B cell (primary cell): Measurements from ENCODE around the gene HCN4. TPM values are rescaled to one million over a fixed set of nuclear protein-coding genes. Genes with fewer than 3 reads are reported as not detected.

ENCODE experiments used
- ATAC-seq: fragments of 200-7000 bp; cut with Tn5 transposase; one replicate; pipeline ENCODE4 v1.10.0; 2021; ENCODE audit warnings: low read depth, mild to moderate bottlenecking, moderate number of reproducible peaks, moderate library complexity
- CTCF ChIA-PET: fragments of 350-600 bp; sonication (Branson Sonifier 250); formaldehyde crosslinking; loops from one replicate; lab custom pipeline; 2021; ENCODE audit warnings: antibody characterized with exemption, inconsistent platforms; lab: Charles Lee
- POLR2A ChIA-PET: fragments of 350-600 bp; sonication (Branson Sonifier 250); formaldehyde crosslinking; loops from one replicate; lab custom pipeline; 2021; ENCODE audit warnings: antibody characterized with exemption; lab: Charles Lee
- DNase-seq: peaks from one replicate; pipeline ENCODE4 v3.0.0; 2013
- H2AFZ ChIP-seq: 2 replicates; pipeline ENCODE4 v1.6.1; 2012; ENCODE audit warnings: mild to moderate bottlenecking, low read depth, low read length; ENCODE audit not compliant: insufficient read depth, poor library complexity, severe bottlenecking
- H3K27ac ChIP-seq, 2 donors: 1 replicate in 1 of 2; 2 replicates in 1 of 2; pipeline ENCODE4 v1.5.1; 2012 to 2013; ENCODE audit warnings: low read length in 2 of 2, mild to moderate bottlenecking in 2 of 2, moderate library complexity in 1 of 2
- H3K27me3 ChIP-seq, 4 experiments: fragments of 200-600 bp in 1 of 4; sonication (generic) in 1 of 4; replicated peaks in 1 of 4; 1 replicate in 2 of 4; 2 replicates in 2 of 4; pipeline versions ENCODE4 v1.6.1 to v1.7.0; 2013 to 2016; ENCODE audit warnings: low read length in 3 of 4, mild to moderate bottlenecking in 2 of 4, mixed read lengths in 1 of 4, moderate library complexity in 1 of 4; ENCODE audit not compliant: insufficient read depth in 4 of 4, control insufficient read depth in 3 of 4; ENCODE audit errors: control extremely low read depth in 1 of 4
- H3K36me3 ChIP-seq, 2 experiments: replicated peaks in 1 of 2; 1 replicate in 1 of 2; 2 replicates in 1 of 2; pipeline versions ENCODE4 v1.6.1 to v1.7.1; 2013; ENCODE audit warnings: low read length in 1 of 2; ENCODE audit not compliant: insufficient read depth in 2 of 2, control insufficient read depth in 1 of 2; ENCODE audit errors: control extremely low read depth in 1 of 2, extremely low read depth in 1 of 2
- H3K4me1 ChIP-seq, 2 donors: fragments of 200-600 bp in 1 of 2; sonication (generic) in 1 of 2; 1 replicate in 1 of 2; 2 replicates in 1 of 2; pipeline versions ENCODE4 v1.5.1 to v1.6.1; 2013 to 2017; ENCODE audit warnings: low read length in 2 of 2; ENCODE audit not compliant: control insufficient read depth in 2 of 2, insufficient read depth in 2 of 2
- H3K4me2 ChIP-seq: replicated peaks from 2 replicates; pipeline ENCODE3; 2012; ENCODE audit warnings: mild to moderate bottlenecking, low read depth, low read length; ENCODE audit not compliant: poor library complexity, severe bottlenecking
- H3K4me3 ChIP-seq, 5 experiments: fragments of 200-600 bp in 1 of 5; sonication (generic) in 1 of 5; 1 replicate in 3 of 5; 2 replicates in 2 of 5; pipeline versions ENCODE4 v1.5.1 to v1.7.0; 2011 to 2016; ENCODE audit warnings: low read length in 4 of 5, mild to moderate bottlenecking in 4 of 5, low read depth in 2 of 5, control low read depth in 1 of 5, moderate library complexity in 1 of 5; ENCODE audit not compliant: insufficient read depth in 1 of 5; ENCODE audit errors: control extremely low read depth in 1 of 5, extremely low read depth in 1 of 5
- H3K79me2 ChIP-seq: fragments of 200-600 bp; sonication (generic); one replicate; pipeline ENCODE4 v1.6.0; 2016; ENCODE audit warnings: low read length; ENCODE audit not compliant: control insufficient read depth, insufficient read depth
- H3K9ac ChIP-seq: fragments of 200-600 bp; sonication (generic); 2 replicates; pipeline ENCODE4 v1.6.1; 2017; ENCODE audit warnings: mild to moderate bottlenecking, low read length, moderate library complexity
- H3K9me3 ChIP-seq, 3 donors: one replicate each; pipeline versions ENCODE4 v1.6.1 to v1.7.1; 2013; ENCODE audit warnings: low read length in 2 of 3; ENCODE audit not compliant: control insufficient read depth in 2 of 3, insufficient read depth in 1 of 3; ENCODE audit errors: control extremely low read depth in 1 of 3
- H4K20me1 ChIP-seq: 2 replicates; pipeline ENCODE4 v1.6.0; 2012; ENCODE audit warnings: mild to moderate bottlenecking, low read length; ENCODE audit not compliant: insufficient read depth, control insufficient read depth, poor library complexity, severe bottlenecking
- H3K27ac Mint-ChIP-seq: one replicate; pipeline ENCODE4 v1.8.0; 2021; ENCODE audit warnings: mixed read lengths
- H3K27me3 Mint-ChIP-seq: one replicate; pipeline ENCODE4 v1.8.0; 2021; ENCODE audit warnings: mixed read lengths
- H3K4me1 Mint-ChIP-seq: one replicate; pipeline ENCODE4 v1.8.0; 2021; ENCODE audit warnings: mixed read lengths
- H3K4me3 Mint-ChIP-seq: one replicate; pipeline ENCODE4 v1.8.0; 2021; ENCODE audit warnings: mixed read lengths
- H3K9me3 Mint-ChIP-seq: one replicate; pipeline ENCODE4 v1.8.0; 2022; ENCODE audit warnings: mixed read lengths; ENCODE audit not compliant: insufficient read depth
- EZH2 ChIP-seq: IDR thresholded peaks from 2 replicates; pipeline ENCODE4 v1.6.1; 2012; ENCODE audit warnings: borderline replicate concordance, low read depth, mild to moderate bottlenecking, moderate library complexity, low read length; ENCODE audit not compliant: insufficient read depth, poor library complexity, severe bottlenecking
- WGBS: methylation state at CpG from one replicate; pipeline ENCODE4 v1.1.5; 2013; ENCODE audit warnings: missing lambda C conversion rate; ENCODE audit not compliant: insufficient coverage; 5-methylcytosine and 5-hydroxymethylcytosine counted together
- intact Hi-C: fragments of 100-400 bp; cut with micrococcal nuclease; formaldehyde crosslinking; loops from one replicate; pipeline ENCODE4 v1.10.0; 2022
- polyA plus RNA-seq: library from polyadenylated mRNA; depleted of rRNA; stranded (reverse); fragments of >200 nt; gene quantifications from 2 replicates; pipeline ENCODE4 v1.2.3, GENCODE V29; 2012
- total RNA-seq, 2 donors: library from RNA; stranded (reverse); fragments of 120-200 nt in 1 of 2; gene quantifications; 1 replicate in 1 of 2; 2 replicates in 1 of 2; pipeline versions ENCODE4 v1.2.3 to v1.2.4, GENCODE V29; 2013 to 2022
- TF ChIP-seq, protein P1 (sequence below): fragments of 200-600 bp; IDR thresholded peaks from one replicate; pipeline ENCODE4 v1.8.0; 2022; ENCODE audit warnings: antibody characterized with exemption, mild to moderate bottlenecking

The HCN4 gene
- total and polyA plus RNA-seq, 2 donors (not counting 1 experiment from before 2014, with no cell fraction given) = not detected

DNA sequence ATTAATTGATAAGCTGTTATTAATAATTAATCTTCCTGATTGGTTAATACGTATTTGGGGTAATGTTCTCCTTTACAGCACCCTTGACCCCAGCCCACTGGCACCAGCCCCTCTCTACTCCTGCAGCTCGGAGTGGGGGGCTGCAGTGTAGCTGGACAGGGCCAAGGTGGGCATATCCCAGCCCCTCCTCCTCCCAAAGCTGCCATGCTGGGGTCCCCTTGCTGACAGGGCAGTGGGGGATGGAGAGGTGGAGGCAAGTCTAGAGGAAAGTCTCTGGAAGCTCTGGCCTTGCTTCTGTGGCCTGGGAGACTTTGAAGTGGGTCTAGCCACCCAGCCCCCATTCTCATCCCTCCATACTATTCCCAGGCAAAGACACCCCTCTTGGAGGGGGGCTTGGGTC, 35.8 kb downstream of the HCN4 start:
- H3K27ac Mint-ChIP-seq = no peak overlapping the region
- H3K27me3 Mint-ChIP-seq = peaks cover 4% of the 10 kb centered on the region

DNA sequence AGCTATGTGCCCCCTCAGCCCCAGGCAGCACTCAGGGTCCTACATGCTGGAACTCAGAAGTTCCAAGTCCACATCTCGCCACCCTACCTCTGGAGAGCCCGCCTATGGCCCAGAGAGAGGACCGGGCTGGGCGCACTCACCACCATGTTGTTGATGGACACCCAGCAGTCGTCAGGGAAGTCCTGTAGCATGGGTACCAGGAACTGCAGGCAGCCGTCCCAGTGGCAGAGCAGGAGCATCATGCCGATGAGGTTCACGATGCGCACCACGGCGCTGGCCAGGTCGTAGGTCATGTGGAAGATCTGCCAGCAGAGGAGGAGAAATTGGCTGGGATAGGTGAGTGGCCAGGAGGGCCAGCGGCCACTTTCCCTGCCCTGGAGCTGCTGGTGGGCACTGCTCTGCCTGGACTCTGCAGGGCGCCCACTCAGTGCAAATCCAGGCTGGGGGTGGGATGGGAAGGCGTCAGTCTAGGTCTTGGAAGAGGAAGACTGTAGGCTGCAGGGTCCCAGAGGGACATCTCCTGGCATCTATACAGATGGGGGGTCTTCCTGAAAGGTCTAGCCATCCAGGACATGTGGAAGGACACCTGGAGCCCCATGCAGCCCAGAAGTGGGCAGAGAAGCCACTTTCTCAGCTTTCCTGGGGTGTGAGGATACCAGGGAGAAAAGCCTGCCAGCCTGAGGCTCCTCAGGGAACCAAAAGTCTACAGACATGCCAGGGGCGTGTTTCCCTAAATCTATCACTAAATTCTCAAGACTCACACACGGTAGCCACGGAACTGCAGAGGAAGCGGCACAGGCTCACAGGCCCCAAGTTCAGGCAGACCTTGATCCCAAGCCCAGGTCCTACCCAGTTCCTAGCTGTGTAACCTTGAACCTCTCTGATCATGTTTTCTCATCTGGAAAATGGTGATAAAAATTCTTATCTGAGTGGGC, 36.5 kb downstream of the HCN4 start:
- H3K4me2 ChIP-seq = no peak overlapping the region
- ChIA-PET CTCF (no interaction called here), POLR2A (no interaction called here)
- 85% methylated on average over 18 of the region's 19 CpGs for WGBS
- no peak for ATAC-seq
- Mint-ChIP-seq H3K27ac (no peak overlapping the region), H3K4me1 (no peaks in the 10 kb centered on the region), H3K4me3 (no peak overlapping the region), H3K27me3 (peaks cover 4% of the 10 kb centered on the region), H3K9me3 (no peaks in the 10 kb centered on the region)
- H3K4me1 ChIP-seq = no peaks in the 10 kb centered on the region
- H2AFZ ChIP-seq = no peak overlapping the region
- peaks cover 0 to 3% (median 0%) of the 10 kb centered on the region in 4 experiments for H3K27me3 ChIP-seq
- no peaks in the 10 kb centered on the region for H4K20me1 ChIP-seq
- no peak overlapping the region for H3K27ac ChIP-seq
- no peak for DNase-seq
- no peak for TF ChIP-seq EZH2
- TF ChIP-seq, protein P1, sequence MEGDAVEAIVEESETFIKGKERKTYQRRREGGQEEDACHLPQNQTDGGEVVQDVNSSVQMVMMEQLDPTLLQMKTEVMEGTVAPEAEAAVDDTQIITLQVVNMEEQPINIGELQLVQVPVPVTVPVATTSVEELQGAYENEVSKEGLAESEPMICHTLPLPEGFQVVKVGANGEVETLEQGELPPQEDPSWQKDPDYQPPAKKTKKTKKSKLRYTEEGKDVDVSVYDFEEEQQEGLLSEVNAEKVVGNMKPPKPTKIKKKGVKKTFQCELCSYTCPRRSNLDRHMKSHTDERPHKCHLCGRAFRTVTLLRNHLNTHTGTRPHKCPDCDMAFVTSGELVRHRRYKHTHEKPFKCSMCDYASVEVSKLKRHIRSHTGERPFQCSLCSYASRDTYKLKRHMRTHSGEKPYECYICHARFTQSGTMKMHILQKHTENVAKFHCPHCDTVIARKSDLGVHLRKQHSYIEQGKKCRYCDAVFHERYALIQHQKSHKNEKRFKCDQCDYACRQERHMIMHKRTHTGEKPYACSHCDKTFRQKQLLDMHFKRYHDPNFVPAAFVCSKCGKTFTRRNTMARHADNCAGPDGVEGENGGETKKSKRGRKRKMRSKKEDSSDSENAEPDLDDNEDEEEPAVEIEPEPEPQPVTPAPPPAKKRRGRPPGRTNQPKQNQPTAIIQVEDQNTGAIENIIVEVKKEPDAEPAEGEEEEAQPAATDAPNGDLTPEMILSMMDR = no peak
- H3K9me3 ChIP-seq = no peaks in the 10 kb centered on the region
- H3K79me2 ChIP-seq = no peaks in the 10 kb centered on the region
- H3K4me3 ChIP-seq = no peak overlapping the region
- no peaks in the 10 kb centered on the region for H3K36me3 ChIP-seq
- H3K9ac ChIP-seq = no peak overlapping the region
- intact Hi-C loops = no loop called here

More for the DNA sequence above, 35.8 kb downstream of the HCN4 start:
- H3K79me2 ChIP-seq = no peaks in the 10 kb centered on the region
- no peaks in the 10 kb centered on the region for H3K4me1 Mint-ChIP-seq
- ChIA-PET CTCF (no interaction called here), POLR2A (no interaction called here)
- intact Hi-C loops = no loop called here
- no peaks in the 10 kb centered on the region for H3K9me3 Mint-ChIP-seq
- DNase-seq = no peak
- no peak overlapping the region for H3K4me3 Mint-ChIP-seq
- no peaks in the 10 kb centered on the region for H3K9me3 ChIP-seq
- no peak overlapping the region for H3K4me3 ChIP-seq
- no peak for ATAC-seq
- H3K36me3 ChIP-seq = no peaks in the 10 kb centered on the region
- H4K20me1 ChIP-seq = no peaks in the 10 kb centered on the region
- no peak overlapping the region for H3K4me2 ChIP-seq
- H3K9ac ChIP-seq = no peak overlapping the region
- WGBS = no CpG with 5 or more reads among the region's 2 CpGs
- TF ChIP-seq EZH2 = no peak
- TF ChIP-seq, protein P1 = no peak
- H3K27me3 ChIP-seq = peaks cover 0 to 3% (median 0%) of the 10 kb centered on the region in 4 experiments
- H3K27ac ChIP-seq = no peak overlapping the region
- no peak overlapping the region for H2AFZ ChIP-seq
- no peaks in the 10 kb centered on the region for H3K4me1 ChIP-seq
